ENCODE data around the gene MEI4.

GRCh38 chr6:77666340-77666739 lies 13.5 kb downstream of the MEI4 start:
- TF ChIP-seq, protein P1, sequence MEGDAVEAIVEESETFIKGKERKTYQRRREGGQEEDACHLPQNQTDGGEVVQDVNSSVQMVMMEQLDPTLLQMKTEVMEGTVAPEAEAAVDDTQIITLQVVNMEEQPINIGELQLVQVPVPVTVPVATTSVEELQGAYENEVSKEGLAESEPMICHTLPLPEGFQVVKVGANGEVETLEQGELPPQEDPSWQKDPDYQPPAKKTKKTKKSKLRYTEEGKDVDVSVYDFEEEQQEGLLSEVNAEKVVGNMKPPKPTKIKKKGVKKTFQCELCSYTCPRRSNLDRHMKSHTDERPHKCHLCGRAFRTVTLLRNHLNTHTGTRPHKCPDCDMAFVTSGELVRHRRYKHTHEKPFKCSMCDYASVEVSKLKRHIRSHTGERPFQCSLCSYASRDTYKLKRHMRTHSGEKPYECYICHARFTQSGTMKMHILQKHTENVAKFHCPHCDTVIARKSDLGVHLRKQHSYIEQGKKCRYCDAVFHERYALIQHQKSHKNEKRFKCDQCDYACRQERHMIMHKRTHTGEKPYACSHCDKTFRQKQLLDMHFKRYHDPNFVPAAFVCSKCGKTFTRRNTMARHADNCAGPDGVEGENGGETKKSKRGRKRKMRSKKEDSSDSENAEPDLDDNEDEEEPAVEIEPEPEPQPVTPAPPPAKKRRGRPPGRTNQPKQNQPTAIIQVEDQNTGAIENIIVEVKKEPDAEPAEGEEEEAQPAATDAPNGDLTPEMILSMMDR (optimal IDR thresholded peaks at IDR 0.05 in 1 of 3, IDR thresholded peaks at IDR 0.05 in 1 of 3, conservative IDR thresholded peaks at IDR 0.05 in 1 of 3; ENCODE audit: extremely low read depth in 1 of 3, insufficient read depth in 2 of 3, low read length in 3 of 3), result no peak
- no peak for TF ChIP-seq EZH2 (IDR thresholded peaks at IDR 0.05; ENCODE audit: low read length)

Data from keratinocyte (primary cell).